ENCODE results near the gene UAP1L1. TPM values are rescaled to one million over a fixed set of nuclear protein-coding genes. Genes with fewer than 3 reads are reported as not detected.

The UAP1L1 gene
- total and polyA plus RNA-seq, 2 experiments from 2014 or later: 2.5 to 8.1 TPM

GRCh38 chr9:137045294-137046087 lies 31.8 kb upstream of the UAP1L1 start:
- ATAC-seq (peak; percentile 11), DNase-seq (ENCODE audit: low spot score) (peak; percentile 78)
- H3F3A ChIP-seq (replicated peaks; ENCODE audit: low read depth): no peaks in the 10 kb centered on the region
- Mint-ChIP-seq H3K27me3 (ENCODE audit: insufficient read depth, low read depth, poor library complexity) (peaks cover 42% of the 10 kb centered on the region), H3K27ac (no peak overlapping the region), H3K4me1 (peaks cover 6% of the 10 kb centered on the region; the same call in 1 of the 3 replicates), H3K4me3 (peak overlapping the region; percentile 74), H3K36me3 (ENCODE audit: low read depth) (no peaks in the 10 kb centered on the region), H3K9me3 (no peaks in the 10 kb centered on the region)
- peak overlapping the region; percentile 98 for H2AFZ ChIP-seq
- peaks cover 40% of the 10 kb centered on the region for H3K27me3 ChIP-seq (ENCODE audit: insufficient read depth)
- H3K79me2 ChIP-seq (replicated peaks; ENCODE audit: insufficient read depth): peaks cover 7% of the 10 kb centered on the region; the same call in 1 of the 2 replicates
- no peaks in the 10 kb centered on the region for H3K9me2 ChIP-seq (ENCODE audit: insufficient read depth)
- no peaks in the 10 kb centered on the region for H3K36me3 ChIP-seq (ENCODE audit: insufficient read depth)
- peaks cover 7% of the 10 kb centered on the region; the same call in 1 of the 2 replicates for H3K4me1 ChIP-seq (ENCODE audit: insufficient read depth)
- no peaks in the 10 kb centered on the region; the same call in 1 of the 2 replicates for H4K20me1 ChIP-seq (replicated peaks; ENCODE audit: insufficient read depth)
- H3K4me3 ChIP-seq: peak overlapping the region; percentile 87
- 0 out of 2 replicates have a peak, but pooled peaks have one; percentile 10 for TF ChIP-seq CREB1 (CRISPR knock-in tag; IDR thresholded peaks at IDR 0.05; ENCODE audit: low read depth)
- TF ChIP-seq EZH2 (IDR thresholded peaks at IDR 0.05; ENCODE audit: low read depth, unreplicated experiment): peak; percentile 50
- no peak for TF ChIP-seq CTCF (conservative IDR thresholded peaks at IDR 0.05; ENCODE audit: low read depth in 2 of 2)
- no peak for TF ChIP-seq ZNF462 (CRISPR knock-in tag; IDR thresholded peaks at IDR 0.05)
- no peak for TF ChIP-seq ETS1 (IDR thresholded peaks at IDR 0.05)
- no peak overlapping the region for H3K27ac ChIP-seq (ENCODE audit: low read depth)
- peak overlapping the region; percentile 93 for H3K4me2 ChIP-seq

All from GM23338 (cell line).